VCaP (cell line): ENCODE results near the gene ITGA5.

Experiments
- H3K27ac ChIP-seq: fragments of 450-650 bp; 2 replicates; pipeline ENCODE4 v1.5.1; 2017
- TF ChIP-seq, protein P1 (sequence below): fragments of 450-650 bp; conservative IDR thresholded peaks from 2 replicates; pipeline ENCODE4 v1.5.1; 2017; ENCODE audit warnings: mild to moderate bottlenecking, moderate library complexity

ITGA5 gene

DNA sequence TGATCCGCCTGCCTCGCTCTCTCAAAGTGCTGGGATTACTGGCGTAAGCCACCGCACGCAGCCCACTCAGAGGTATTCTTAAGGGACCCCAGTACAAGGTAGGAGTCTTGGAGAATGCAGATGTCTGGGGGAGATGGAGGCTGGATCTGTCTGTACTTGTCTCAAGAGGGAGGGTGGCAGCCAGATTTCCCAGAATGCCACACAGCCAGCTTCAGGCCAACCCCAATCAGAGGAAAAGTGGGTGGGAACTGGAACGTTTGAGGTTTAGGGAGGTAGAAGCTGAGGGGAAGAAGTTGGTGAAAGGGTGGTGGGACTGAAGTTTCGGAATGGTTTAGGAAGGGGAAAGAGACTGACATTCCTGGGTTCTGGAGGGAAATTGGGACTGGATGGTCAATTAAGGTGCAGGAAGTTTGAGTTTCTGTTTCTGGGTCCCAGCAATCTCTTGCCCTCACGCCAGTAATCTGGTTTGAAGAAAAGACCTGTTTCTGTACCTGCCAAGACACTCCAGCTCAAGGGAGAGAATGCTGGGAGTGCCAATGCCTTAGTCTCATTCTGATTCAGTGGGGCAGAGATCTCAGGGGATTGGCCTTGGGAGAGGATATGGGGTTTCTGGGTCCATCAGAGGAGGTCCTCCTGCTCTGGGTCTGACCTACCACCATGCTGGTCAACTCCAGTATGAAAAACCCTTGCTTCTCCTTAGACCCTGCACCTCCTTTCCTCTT, 26.4 kb downstream of the ITGA5 start:
- no peak overlapping the region for H3K27ac ChIP-seq
- TF ChIP-seq, protein P1, sequence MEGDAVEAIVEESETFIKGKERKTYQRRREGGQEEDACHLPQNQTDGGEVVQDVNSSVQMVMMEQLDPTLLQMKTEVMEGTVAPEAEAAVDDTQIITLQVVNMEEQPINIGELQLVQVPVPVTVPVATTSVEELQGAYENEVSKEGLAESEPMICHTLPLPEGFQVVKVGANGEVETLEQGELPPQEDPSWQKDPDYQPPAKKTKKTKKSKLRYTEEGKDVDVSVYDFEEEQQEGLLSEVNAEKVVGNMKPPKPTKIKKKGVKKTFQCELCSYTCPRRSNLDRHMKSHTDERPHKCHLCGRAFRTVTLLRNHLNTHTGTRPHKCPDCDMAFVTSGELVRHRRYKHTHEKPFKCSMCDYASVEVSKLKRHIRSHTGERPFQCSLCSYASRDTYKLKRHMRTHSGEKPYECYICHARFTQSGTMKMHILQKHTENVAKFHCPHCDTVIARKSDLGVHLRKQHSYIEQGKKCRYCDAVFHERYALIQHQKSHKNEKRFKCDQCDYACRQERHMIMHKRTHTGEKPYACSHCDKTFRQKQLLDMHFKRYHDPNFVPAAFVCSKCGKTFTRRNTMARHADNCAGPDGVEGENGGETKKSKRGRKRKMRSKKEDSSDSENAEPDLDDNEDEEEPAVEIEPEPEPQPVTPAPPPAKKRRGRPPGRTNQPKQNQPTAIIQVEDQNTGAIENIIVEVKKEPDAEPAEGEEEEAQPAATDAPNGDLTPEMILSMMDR: no peak

DNA sequence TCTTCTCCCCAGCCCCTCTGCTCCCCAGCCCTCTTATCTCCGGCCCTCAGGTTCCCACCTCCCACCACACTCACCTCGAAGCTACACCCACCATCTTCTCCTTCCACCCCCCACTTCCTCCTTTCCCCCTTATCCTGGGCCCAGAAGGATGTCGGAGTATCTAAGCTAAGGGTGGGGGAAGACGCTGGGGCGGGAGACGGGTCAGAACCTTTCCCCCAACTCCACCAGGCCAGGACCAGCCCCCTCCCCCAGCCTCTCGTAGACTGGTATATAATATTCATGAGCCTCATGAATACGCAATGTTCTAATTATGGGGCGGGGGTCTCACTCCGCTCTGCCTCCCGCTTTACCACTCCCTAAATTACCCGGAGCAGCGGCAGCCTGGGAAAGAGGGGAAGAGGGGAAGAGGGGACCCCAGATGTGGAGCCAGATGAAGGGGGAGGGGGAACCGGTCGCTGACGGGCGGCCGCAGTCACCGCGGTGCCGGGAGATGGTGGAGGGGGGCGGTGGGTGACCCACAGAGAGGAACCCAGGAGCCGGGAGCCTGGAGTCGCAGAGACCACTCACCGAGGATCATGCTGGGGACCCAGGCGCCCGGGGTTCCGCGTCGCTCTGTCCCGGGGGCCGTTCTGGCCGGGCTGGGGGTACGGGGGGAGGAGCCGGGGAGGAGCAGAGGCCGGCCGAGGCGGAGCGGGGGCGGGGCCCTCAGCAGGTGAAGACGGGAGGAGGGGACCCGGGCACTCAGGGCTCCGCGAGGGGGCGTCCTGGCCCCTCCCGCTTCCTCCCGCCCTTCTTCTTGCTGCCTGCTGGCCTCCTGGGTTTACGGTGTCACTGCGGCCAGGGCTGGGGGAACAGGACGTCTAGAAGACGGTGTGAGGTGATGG, 28.2 kb downstream of the ITGA5 start:
- TF ChIP-seq, protein P1: peak; percentile 40
- H3K27ac ChIP-seq: peak overlapping the region; percentile 95; the same call in 1 of the 2 replicates

DNA sequence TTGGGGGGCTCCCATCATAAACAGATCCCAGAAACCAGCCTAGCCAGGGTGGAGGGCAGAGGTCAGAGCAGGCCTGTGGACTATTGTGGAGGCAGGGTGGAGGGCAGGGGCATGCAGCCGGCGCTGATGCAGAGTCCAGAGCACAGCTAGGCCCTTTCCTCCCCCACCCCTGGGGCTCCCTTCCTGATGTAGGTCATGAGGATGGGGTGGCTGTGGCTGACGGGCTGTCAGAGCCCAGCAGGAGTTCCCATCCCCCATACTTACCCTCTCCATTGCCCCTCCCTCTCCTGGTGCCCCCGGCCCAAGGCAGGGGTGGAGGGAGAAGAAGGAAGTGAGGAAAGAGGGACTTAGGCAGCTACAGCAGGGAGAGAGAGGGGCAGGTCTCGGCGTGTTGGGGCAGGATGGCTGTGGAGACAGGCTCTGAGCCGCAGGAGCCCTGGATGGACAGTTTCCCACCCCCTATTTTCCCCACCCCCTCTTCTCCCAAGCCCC, 28.8 kb downstream of the ITGA5 start:
- peak overlapping the region; percentile 95 for H3K27ac ChIP-seq
- TF ChIP-seq, protein P1: no peak

GRCh38 chr12:54389607-54390175, 29.4 kb downstream of the ITGA5 start:
- TF ChIP-seq, protein P1: no peak
- peak overlapping the region; percentile 95 for H3K27ac ChIP-seq

DNA sequence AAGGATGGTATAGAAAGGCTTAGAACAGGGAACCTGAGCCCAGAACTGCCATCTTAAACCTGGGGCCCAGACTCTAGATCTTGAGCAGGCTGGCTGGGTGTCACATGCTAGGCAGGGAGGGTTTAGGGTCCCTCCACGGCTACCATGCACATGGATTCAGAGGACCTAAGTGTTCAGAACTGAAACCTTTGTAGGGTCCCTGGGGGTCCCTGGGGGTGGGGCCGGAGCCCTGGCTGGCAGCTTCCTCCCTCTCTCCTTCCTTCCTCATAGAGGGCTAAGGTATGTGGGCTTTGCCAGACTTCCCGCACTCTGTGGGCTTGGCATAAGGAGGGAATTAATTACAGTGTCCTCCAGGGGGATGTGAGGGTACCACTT, 29.9 kb downstream of the ITGA5 start:
- TF ChIP-seq, protein P1: no peak
- H3K27ac ChIP-seq: peak overlapping the region; percentile 95

DNA sequence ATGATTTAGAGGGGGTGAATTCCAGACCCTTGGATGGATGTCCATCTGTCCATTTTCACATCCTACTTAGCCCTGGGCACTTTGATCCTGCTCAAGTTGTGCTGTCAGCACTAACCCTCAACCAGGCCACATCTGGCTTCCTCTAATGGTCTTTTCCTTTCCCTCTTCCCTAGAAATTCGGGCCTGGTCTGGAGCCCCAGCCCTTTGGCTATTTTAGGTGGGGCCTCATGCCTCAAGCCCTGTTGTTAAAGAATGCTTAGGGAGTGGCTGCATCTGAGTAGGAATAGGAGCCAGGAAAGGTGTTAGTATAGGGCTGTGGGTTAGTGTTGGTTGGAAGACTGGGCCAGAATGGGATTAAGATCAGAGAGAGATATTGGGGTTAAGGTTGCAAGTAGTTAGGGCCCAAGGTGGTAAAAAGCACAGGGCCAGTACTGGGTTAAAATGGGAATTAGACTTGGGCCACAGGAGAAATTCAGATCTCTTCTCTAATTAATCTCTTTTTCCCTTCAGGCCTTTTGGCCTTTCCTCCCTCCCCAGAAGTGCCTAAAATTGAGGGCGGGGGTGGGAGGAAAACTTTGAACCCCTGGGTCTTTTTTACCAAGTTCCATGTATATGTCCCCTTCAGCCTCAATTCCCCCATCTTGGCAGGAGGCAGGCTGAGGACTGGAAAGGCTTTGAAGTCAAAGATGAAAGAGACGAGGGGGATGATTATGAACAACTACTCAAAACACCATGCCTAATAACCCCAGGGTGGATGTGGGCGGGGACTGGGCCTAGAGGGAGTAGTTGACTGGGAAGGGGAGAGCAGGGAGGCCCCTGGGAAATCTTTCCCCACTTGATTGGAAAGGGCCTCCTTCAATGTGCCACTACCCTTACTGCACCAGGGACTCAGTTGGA, 30.6 kb downstream of the ITGA5 start:
- peak overlapping the region; percentile 95 for H3K27ac ChIP-seq

More for the DNA sequence above, 30.6 kb downstream of the ITGA5 start:
- TF ChIP-seq, protein P1: no peak
